Heart right ventricle (tissue), 16 donors: ENCODE measurements around the gene CACNB2. TPM values are rescaled to one million over a fixed set of nuclear protein-coding genes. Genes with fewer than 3 reads are reported as not detected.

Source experiments
- ATAC-seq, 8 donors: fragments of 200-7000 bp; cut with Tn5 transposase; one replicate each; pipeline ENCODE4 v1.9.1; 2020; ENCODE audit warnings: mild to moderate bottlenecking in 8 of 8, moderate library complexity in 8 of 8, moderate number of reproducible peaks in 1 of 8
- DNase-seq, 2 donors: peaks; one replicate each; pipeline ENCODE4 v3.0.0-alpha.2; 2020
- H3K27ac ChIP-seq, 10 donors: fragments of 200-600 bp; sonication (generic) in 2 of 10; one replicate each; pipeline versions ENCODE4 v1.5.0 to v1.8.0; 2020 to 2022; ENCODE audit warnings: mild to moderate bottlenecking in 3 of 10
- H3K27me3 ChIP-seq, 7 donors: fragments of 200-600 bp; one replicate each; pipeline ENCODE4 v1.8.0; 2021 to 2022; ENCODE audit warnings: mild to moderate bottlenecking in 2 of 7
- H3K36me3 ChIP-seq, 9 donors: fragments of 200-600 bp; sonication (generic) in 1 of 9; one replicate each; pipeline versions ENCODE4 v1.5.0 to v1.8.0; 2020 to 2022; ENCODE audit warnings: mild to moderate bottlenecking in 2 of 9
- H3K4me1 ChIP-seq, 9 donors: fragments of 200-600 bp; sonication (generic) in 1 of 9; one replicate each; pipeline versions ENCODE4 v1.5.0 to v1.8.0; 2020 to 2022; ENCODE audit warnings: mild to moderate bottlenecking in 4 of 9
- H3K4me3 ChIP-seq, 10 donors: fragments of 200-600 bp; sonication (generic) in 2 of 10; one replicate each; pipeline versions ENCODE4 v1.5.0 to v1.8.0; 2020 to 2022; ENCODE audit warnings: mild to moderate bottlenecking in 7 of 10, moderate library complexity in 2 of 10
- H3K9me3 ChIP-seq, 11 donors: fragments of 200-600 bp in 10 of 11; sonication (generic) in 2 of 11; one replicate each; pipeline versions ENCODE4 v1.5.0 to v1.8.0; 2013 to 2022; ENCODE audit warnings: mild to moderate bottlenecking in 2 of 11, control low read depth in 1 of 11, moderate library complexity in 1 of 11
- WGBS, 2 donors: extraction: QIAGEN DNeasy Blood & Tissue Kit; methylation state at CpG; one replicate each; pipeline ENCODE4 v1.1.7; 2013; ENCODE audit warnings: inconsistent platforms in 1 of 2; 5-methylcytosine and 5-hydroxymethylcytosine counted together
- intact Hi-C, 10 donors: fragments of 100-400 bp; cut with DNase I; formaldehyde crosslinking; loops; one replicate each; pipeline versions ENCODE4 v1.11.1 to v1.14.2; 2022
- polyA plus RNA-seq, 2 donors: library from polyadenylated mRNA; stranded (reverse); fragments of 200-250 nt; gene quantifications; one replicate each; pipeline ENCODE4 v1.2.3, GENCODE V29; 2013
- total RNA-seq, 10 donors: library from RNA; stranded (reverse); fragmentation: NEBNext Ultra II Directional in 3 of 10; extraction: Animal tissue kit (Norgen Biotek cat#: 25700) in 3 of 10; gene quantifications; one replicate each; pipeline versions ENCODE4 v1.2.1 to v1.2.4, GENCODE V29; 2021 to 2023
- TF ChIP-seq, protein P1 (sequence below), 9 donors: fragments of 200-600 bp; sonication (generic) in 2 of 9; IDR thresholded peaks; one replicate each; pipeline versions ENCODE4 v1.5.0 to v1.8.0; 2021 to 2022; ENCODE audit warnings: antibody characterized with exemption in 9 of 9, mild to moderate bottlenecking in 5 of 9, moderate library complexity in 1 of 9
- donor health status: Arrhythmogenic right ventricular cardiomyopathy.
- donor health status: ischemic (EF 13 %, LVEDD 7.1; RV severe dilation, severe dysfunction).
- donor health status: healthy with polysubstance abuse.
- donor health status: DM: no; HTN: yes; CAD: no.
- donor health status: DM: no; HTN: no; CAD: no.
- donor health status: ischemic (EF 25% LVEDD 6.9; RV normal size, moderate dysfunction).
- donor health status: ischemic (EF 25% LVEDD 5.7; RV mildly dilated, moderate dysfunction).
- donor health status: healthy.
- donor health status: DM: yes; HTN: yes; CAD: no.
- donor health status: Ischemic cardiomyopathy.
- donor health status: ischemic (EF 35%, LVEDD 5.7; RV mildly dilated, moderate dysfunction).
- donor health status: nonischemic (EF 11% LVEDD 7.7; RV severe dilation, severe dysfunction).
- donor health status: DM: yes; HTN: yes; CAD: no.
- donor health status: PGD.
- donor health status: ischemic (EF 29% LVEDD 5.4; RV normal size, mild dysfunction).
- donor health status: nonischemic (EF 23%, LVEDD 6.1; RV moderate dilation, normal function).

CACNB2 gene
- total and polyA plus RNA-seq, 12 donors = 8.9 to 71.1 (median 36.7) TPM

DNA sequence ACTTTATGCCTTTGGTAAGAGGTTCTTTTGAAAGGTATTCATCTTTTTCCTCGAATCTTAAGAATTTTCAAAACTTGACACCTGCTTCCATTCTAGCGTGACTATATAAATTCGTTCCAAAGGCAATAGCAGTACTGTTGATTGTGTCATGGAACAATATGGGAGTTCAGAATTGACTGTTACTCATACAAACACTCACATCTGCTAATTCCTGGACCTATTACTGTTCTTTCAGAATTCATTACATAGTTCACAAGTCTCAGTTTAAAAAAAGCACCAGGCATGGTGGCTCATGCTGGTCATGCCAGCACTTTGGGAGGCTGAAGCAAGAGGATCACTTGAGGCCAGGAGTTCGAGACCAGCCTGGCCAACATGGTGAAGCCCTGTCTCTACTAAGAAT is 80.9 kb downstream of the CACNB2 start:
- Histone ChIP-seq H3K36me3 (no peaks in the 10 kb centered on the region), H3K4me1 (peaks cover 0 to 16% (median 6%) of the 10 kb centered on the region in 9 donors), H3K4me3 (no peak overlapping the region), H3K27me3 (no peaks in the 10 kb centered on the region), H3K27ac (no peak overlapping the region), H3K9me3 (no peaks in the 10 kb centered on the region)
- WGBS, 2 donors = 82 to 86% methylated on average over 4 of the region's 4 CpGs
- intact Hi-C loops = no loop called here
- no peak for DNase-seq
- TF ChIP-seq, protein P1, sequence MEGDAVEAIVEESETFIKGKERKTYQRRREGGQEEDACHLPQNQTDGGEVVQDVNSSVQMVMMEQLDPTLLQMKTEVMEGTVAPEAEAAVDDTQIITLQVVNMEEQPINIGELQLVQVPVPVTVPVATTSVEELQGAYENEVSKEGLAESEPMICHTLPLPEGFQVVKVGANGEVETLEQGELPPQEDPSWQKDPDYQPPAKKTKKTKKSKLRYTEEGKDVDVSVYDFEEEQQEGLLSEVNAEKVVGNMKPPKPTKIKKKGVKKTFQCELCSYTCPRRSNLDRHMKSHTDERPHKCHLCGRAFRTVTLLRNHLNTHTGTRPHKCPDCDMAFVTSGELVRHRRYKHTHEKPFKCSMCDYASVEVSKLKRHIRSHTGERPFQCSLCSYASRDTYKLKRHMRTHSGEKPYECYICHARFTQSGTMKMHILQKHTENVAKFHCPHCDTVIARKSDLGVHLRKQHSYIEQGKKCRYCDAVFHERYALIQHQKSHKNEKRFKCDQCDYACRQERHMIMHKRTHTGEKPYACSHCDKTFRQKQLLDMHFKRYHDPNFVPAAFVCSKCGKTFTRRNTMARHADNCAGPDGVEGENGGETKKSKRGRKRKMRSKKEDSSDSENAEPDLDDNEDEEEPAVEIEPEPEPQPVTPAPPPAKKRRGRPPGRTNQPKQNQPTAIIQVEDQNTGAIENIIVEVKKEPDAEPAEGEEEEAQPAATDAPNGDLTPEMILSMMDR (IDR thresholded peaks at IDR 0.05) = no peak
- ATAC-seq = no peak

DNA sequence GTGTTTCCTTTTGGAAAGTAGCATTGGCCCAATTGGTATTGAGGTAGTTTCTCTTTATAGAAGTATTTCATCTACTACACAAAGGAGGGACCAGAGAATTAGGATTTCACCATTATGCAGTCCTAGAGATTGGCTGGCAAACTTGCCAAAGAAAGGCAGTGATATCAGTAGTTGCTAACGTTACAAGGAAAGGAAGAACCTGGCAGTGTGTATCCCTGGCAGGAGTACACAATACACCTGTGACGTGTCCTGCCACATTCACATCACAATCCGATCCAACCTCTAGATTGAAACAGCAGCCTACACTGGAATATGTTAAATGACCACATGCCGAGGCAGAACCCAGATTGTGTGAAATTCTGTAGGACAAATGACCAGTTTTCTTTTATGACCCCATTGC is 81.7 kb downstream of the CACNB2 start:
- DNase-seq = no peak
- H3K27ac ChIP-seq = no peak overlapping the region
- no peaks in the 10 kb centered on the region for H3K27me3 ChIP-seq
- H3K36me3 ChIP-seq = no peaks in the 10 kb centered on the region
- no peak for ATAC-seq
- 41 to 64% methylated on average over 4 of the region's 4 CpGs for WGBS, 2 donors
- H3K9me3 ChIP-seq = no peaks in the 10 kb centered on the region
- TF ChIP-seq, protein P1 (IDR thresholded peaks at IDR 0.05) = no peak
- H3K4me1 ChIP-seq = peaks cover 0 to 8% (median 6%) of the 10 kb centered on the region in 9 donors
- intact Hi-C loops = no loop called here
- H3K4me3 ChIP-seq = no peak overlapping the region

DNA sequence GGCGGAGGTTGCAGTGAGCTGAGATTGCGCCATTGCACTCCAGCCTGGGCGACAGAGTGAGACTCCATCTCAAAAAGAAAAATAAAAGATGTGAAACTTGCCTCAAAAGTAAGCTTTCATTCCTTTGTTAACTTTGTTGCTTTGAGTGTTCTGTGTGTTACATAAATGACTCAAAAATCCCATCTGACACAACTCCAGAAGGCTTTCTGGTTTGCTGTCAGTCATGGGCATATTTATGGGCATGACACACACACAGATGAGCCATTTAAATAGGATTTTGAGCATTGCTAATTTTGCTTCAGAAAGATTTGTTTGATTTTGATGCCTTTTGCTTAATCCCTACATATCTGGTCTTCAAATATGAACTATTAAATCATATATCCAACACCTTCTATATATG is 82.6 kb downstream of the CACNB2 start:
- peaks cover 0 to 7% (median 1%) of the 10 kb centered on the region in 9 donors for H3K4me1 ChIP-seq
- intact Hi-C loops = no loop called here
- WGBS, 2 donors = 68 to 97% methylated on average over 3 of the region's 3 CpGs
- DNase-seq = no peak
- no peak for ATAC-seq
- H3K27ac ChIP-seq = no peak overlapping the region
- no peak overlapping the region for H3K4me3 ChIP-seq
- TF ChIP-seq, protein P1 (IDR thresholded peaks at IDR 0.05) = no peak
- no peaks in the 10 kb centered on the region for H3K9me3 ChIP-seq
- no peaks in the 10 kb centered on the region for H3K36me3 ChIP-seq
- H3K27me3 ChIP-seq = no peaks in the 10 kb centered on the region

DNA sequence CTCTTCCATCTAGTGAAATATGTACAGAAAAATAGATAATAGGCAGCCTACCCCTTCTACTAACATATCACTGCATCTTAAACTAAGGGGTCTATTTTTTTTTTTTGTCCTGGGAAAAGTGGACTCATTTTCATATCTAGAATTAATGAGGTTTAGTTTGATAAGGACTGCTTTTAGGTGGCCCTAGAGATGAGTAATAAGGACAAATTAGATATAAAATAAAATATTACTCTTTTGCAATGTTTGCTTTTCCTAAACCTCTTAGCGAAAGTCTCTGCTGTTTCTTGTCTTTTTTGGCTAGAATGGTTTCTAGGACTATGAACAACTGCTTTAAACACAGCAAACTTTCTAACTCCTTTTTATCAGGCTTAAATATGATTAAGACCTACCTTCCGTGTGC is 83.7 kb downstream of the CACNB2 start:
- Histone ChIP-seq H3K9me3 (no peaks in the 10 kb centered on the region), H3K27ac (no peak overlapping the region), H3K27me3 (no peaks in the 10 kb centered on the region), H3K4me3 (no peak overlapping the region), H3K36me3 (no peaks in the 10 kb centered on the region), H3K4me1 (peaks cover 0 to 7% (median 2%) of the 10 kb centered on the region in 9 donors)
- ATAC-seq (no peak), DNase-seq (no peak)
- 80 to 82% methylated on average over 2 of the region's 2 CpGs for WGBS, 2 donors
- TF ChIP-seq, protein P1 (IDR thresholded peaks at IDR 0.05) = no peak
- intact Hi-C loops = no loop called here
